Stomach (tissue), 9 donors: ENCODE data around the gene ARL10. TPM values are rescaled to one million over a fixed set of nuclear protein-coding genes. Genes with fewer than 3 reads are reported as not detected.

Experiments used
- DNase-seq, 2 donors: peaks; one replicate each; pipeline versions ENCODE4 v3.0.0 to v3.0.0-alpha.2; 2013 to 2019
- H3K27ac ChIP-seq, 5 donors: fragments of 200-600 bp in 4 of 5; sonication (generic) in 4 of 5; one replicate each; pipeline ENCODE4 v1.5.1; 2013 to 2019; ENCODE audit warnings: mild to moderate bottlenecking in 1 of 5, moderate library complexity in 1 of 5
- H3K27me3 ChIP-seq, 3 donors: fragments of 200-600 bp; sonication (generic); one replicate each; pipeline ENCODE4 v1.5.1; 2017 to 2019; ENCODE audit warnings: mixed run types in 1 of 3
- H3K36me3 ChIP-seq, 4 donors: fragments of 200-600 bp; sonication (generic); 1 replicate in 3 of 4; 2 replicates in 1 of 4; pipeline ENCODE4 v1.5.1; 2016 to 2019
- H3K4me1 ChIP-seq, 4 donors: fragments of 200-600 bp; sonication (generic); one replicate each; pipeline ENCODE4 v1.5.1; 2016 to 2019
- H3K4me3 ChIP-seq, 4 donors: fragments of 200-600 bp; sonication (generic) in 3 of 4; one replicate each; pipeline ENCODE4 v1.5.1; 2016 to 2019; ENCODE audit warnings: mild to moderate bottlenecking in 1 of 4
- H3K9me3 ChIP-seq, 4 donors: fragments of 200-600 bp; sonication (generic); one replicate each; pipeline ENCODE4 v1.5.1; 2016 to 2019
- CTCF ChIP-seq, 7 experiments: fragments of 450-650 bp in 4 of 7; fragments of 200-600 bp in 3 of 7; sonication (generic) in 3 of 7; IDR thresholded peaks; one replicate each; pipeline ENCODE4 v1.5.1; 2016 to 2019; ENCODE audit warnings: antibody characterized with exemption in 7 of 7, control low read depth in 2 of 7, mild to moderate bottlenecking in 1 of 7
- EP300 ChIP-seq: sonication (generic); formaldehyde crosslinking; IDR thresholded peaks from one replicate; pipeline ENCODE4 v1.6.1; 2017; ENCODE audit warnings: antibody characterized with exemption
- POLR2A ChIP-seq, 4 donors: fragments of 450-650 bp; IDR thresholded peaks; one replicate each; pipeline ENCODE4 v1.6.1; 2016; ENCODE audit warnings: antibody characterized with exemption in 4 of 4, control low read depth in 2 of 4, mild to moderate bottlenecking in 1 of 4, moderate library complexity in 1 of 4
- POLR2AphosphoS5 ChIP-seq, 3 donors: sonication (generic); formaldehyde crosslinking; IDR thresholded peaks; one replicate each; pipeline ENCODE4 v1.6.1; 2016; ENCODE audit warnings: antibody characterized with exemption in 3 of 3
- WGBS, 5 donors: extraction: QIAGEN DNeasy Blood & Tissue Kit in 3 of 5; methylation state at CpG; one replicate each; pipeline versions ENCODE4 v1.1.5 to v1.1.7; 2013 to 2018; 5-methylcytosine and 5-hydroxymethylcytosine counted together
- intact Hi-C: fragments of 100-400 bp; cut with DNase I; formaldehyde crosslinking; loops from one replicate; pipeline ENCODE4 v1.15.1; 2023; ENCODE audit warnings: low total_unique reads
- polyA plus RNA-seq, 3 donors: library from polyadenylated mRNA; stranded (reverse); fragments of 200-250 nt; gene quantifications; one replicate each; pipeline ENCODE4 v1.2.3, GENCODE V29; 2013
- total RNA-seq, 5 donors: library from RNA; depleted of rRNA; stranded (reverse); fragments of >200 nt; gene quantifications; one replicate each; pipeline versions ENCODE4 v1.1.0 to v1.2.3, GENCODE V29; 2014 to 2016
- donor health status: healthy with polysubstance abuse.
- donor health status: Bipolar disorder and iron deficiency.
- donor health status: healthy.

The ARL10 gene
- total and polyA plus RNA-seq, 8 donors = 0.31 to 9.9 (median 3.0) TPM

DNA sequence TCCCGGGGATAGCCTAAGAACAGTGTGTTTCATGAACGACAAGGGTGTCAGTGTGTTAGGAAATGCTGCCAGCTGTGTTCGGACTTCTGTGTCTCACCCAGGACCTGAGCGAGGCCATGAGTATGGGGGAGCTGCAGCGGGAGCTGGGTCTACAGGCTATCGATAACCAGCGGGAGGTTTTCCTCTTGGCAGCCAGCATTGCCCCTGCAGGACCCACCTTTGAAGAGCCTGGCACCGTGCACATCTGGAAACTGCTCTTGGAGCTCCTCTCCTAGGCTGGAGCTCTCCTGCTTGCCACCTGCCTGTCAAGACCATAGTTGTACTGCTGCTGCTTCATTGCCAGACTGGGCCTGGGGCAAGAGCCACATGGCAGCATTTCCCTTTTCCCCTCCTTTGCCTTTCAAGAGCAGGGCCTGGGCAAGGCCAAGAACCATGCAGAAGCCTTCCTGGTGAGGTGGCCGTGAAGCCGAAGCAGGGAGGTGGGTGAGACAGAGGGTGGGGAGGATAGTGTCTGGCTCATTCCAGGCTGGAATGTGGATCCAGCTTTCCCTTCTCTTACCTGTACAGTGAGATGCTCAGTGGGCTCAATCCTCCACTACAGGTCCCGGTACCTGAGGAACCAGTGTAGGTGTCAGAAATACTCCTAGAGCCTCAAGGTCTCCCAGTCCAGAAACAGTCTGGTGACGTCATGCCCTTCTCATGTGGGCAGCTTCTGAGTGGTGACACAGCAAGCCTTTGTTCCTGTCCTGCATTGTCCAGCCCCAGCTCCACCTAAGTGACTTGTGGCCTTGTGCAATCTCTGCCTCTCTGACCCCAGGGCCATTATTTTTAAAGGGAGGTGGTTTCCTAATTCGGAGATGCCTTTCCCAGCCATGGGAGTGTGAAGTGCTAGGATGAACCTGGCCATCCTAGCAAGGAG, 6.6 kb downstream of the ARL10 start:
- intact Hi-C loops = no loop called here
- Histone ChIP-seq H3K27me3 (no peaks in the 10 kb centered on the region), H3K4me1 (peaks cover 0 to 16% (median 5%) of the 10 kb centered on the region in 4 donors), H3K27ac (peak overlapping the region in 3 of 5 donors; percentile 5 to 43 (median 19)), H3K36me3 (peaks cover 0 to 51% (median 36%) of the 10 kb centered on the region in 4 donors), H3K4me3 (no peak overlapping the region), H3K9me3 (no peaks in the 10 kb centered on the region)
- DNase-seq = no peak
- TF ChIP-seq EP300 (no peak), POLR2A (IDR thresholded peaks at IDR 0.05) (no peak), POLR2AphosphoS5 (IDR thresholded peaks at IDR 0.05) (no peak)
- whole genome bisulfite sequencing, 5 donors = 83 to 92% (median 89%) methylated on average over 11 to 13 of the region's 13 CpGs

DNA sequence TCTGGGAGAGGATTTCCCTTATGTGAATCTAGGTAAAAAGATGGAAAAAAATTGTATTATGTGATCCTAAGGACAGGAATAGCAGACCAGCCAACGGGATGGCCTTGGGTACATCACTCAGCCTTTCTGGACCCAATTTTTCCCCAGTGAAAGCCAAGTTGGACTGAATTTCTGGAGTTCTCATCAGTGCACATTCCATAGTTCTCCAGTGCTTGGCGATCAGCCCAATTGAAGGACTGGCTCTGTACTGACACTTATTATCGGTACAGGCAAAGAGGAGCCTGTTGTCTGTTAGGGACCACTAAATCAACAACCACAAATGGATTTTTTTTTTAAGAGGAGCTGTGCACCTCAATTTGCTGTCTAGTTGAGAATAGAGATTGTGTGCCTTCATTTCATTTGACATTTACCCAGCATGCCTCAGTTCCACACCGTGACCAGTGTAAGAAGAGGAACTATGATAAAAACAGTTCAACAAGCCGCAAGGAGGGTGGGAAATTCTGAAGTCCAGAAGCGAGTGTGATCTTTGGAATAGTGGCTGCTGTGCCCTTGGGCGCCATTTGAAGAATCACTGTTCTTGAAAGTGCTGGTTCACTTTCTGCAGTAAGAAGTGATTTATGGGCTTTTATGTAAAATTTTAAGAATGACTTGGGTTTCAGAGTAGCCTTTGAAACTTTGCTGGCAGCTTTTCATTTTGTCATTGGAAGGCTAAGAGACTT, 8.0 kb downstream of the ARL10 start:
- peaks cover 0 to 16% (median 5%) of the 10 kb centered on the region in 4 donors for H3K4me1 ChIP-seq
- peaks cover 0 to 40% (median 31%) of the 10 kb centered on the region in 4 donors for H3K36me3 ChIP-seq
- no peaks in the 10 kb centered on the region for H3K27me3 ChIP-seq
- peak overlapping the region in 1 of 5 donors; percentile 43 for H3K27ac ChIP-seq
- 79 to 84% (median 80%) methylated on average over 7 of the region's 7 CpGs for WGBS, 5 donors
- DNase-seq = peak in 1 of 2 donors; percentile 33
- intact Hi-C loops = no loop called here
- H3K4me3 ChIP-seq = no peak overlapping the region
- TF ChIP-seq POLR2AphosphoS5 (IDR thresholded peaks at IDR 0.05) (no peak), POLR2A (IDR thresholded peaks at IDR 0.05) (no peak), EP300 (no peak), CTCF (IDR thresholded peaks at IDR 0.05) (no peak)
- no peaks in the 10 kb centered on the region for H3K9me3 ChIP-seq

- H3K27me3 ChIP-seq = no peaks in the 10 kb centered on the region
- TF ChIP-seq POLR2A (IDR thresholded peaks at IDR 0.05) (no peak), POLR2AphosphoS5 (IDR thresholded peaks at IDR 0.05) (no peak), CTCF (IDR thresholded peaks at IDR 0.05) (no peak), EP300 (no peak)
- 81 to 91% (median 85%) methylated on average over 3 of the region's 3 CpGs for WGBS, 5 donors
- peaks cover 19 to 51% (median 37%) of the 10 kb centered on the region in 4 donors for H3K36me3 ChIP-seq
- DNase-seq = no peak
- intact Hi-C loops = no loop called here
- H3K4me3 ChIP-seq = no peak overlapping the region
- no peaks in the 10 kb centered on the region for H3K9me3 ChIP-seq
- H3K4me1 ChIP-seq = peaks cover 0 to 5% (median 0%) of the 10 kb centered on the region in 4 donors
- H3K27ac ChIP-seq = no peak overlapping the region
Measured at GRCh38 chr5:176379881-176380280, 14.6 kb downstream of the ARL10 start.

GRCh38 chr5:176381423-176381822, 16.1 kb downstream of the ARL10 start:
- WGBS, 5 donors = 39 to 85% (median 49%) methylated on average over 3 of the region's 3 CpGs
- Histone ChIP-seq H3K9me3 (no peaks in the 10 kb centered on the region), H3K27me3 (no peaks in the 10 kb centered on the region), H3K4me1 (peaks cover 0 to 6% (median 2%) of the 10 kb centered on the region in 4 donors), H3K27ac (peak overlapping the region in 2 of 5 donors; percentile 22 to 78), H3K4me3 (no peak overlapping the region), H3K36me3 (peaks cover 22 to 53% (median 49%) of the 10 kb centered on the region in 4 donors)
- intact Hi-C loops = no loop called here
- no peak for DNase-seq
- no peak for TF ChIP-seq EP300
- no peak for TF ChIP-seq POLR2AphosphoS5 (IDR thresholded peaks at IDR 0.05)
- TF ChIP-seq CTCF (IDR thresholded peaks at IDR 0.05) = no peak
- no peak for TF ChIP-seq POLR2A (IDR thresholded peaks at IDR 0.05)
